Measurements from ENCODE around the gene LAMA4.

- TF ChIP-seq FOXK2 (IDR thresholded peaks at IDR 0.05) = no peak
- TF ChIP-seq NFRKB (IDR thresholded peaks at IDR 0.05) = no peak
- TF ChIP-seq SP1 (IDR thresholded peaks at IDR 0.05) = no peak
- TF ChIP-seq BHLHE40 (IDR thresholded peaks at IDR 0.05; ENCODE audit: borderline replicate concordance) = no peak
- no peak for TF ChIP-seq CTBP1 (IDR thresholded peaks at IDR 0.05; ENCODE audit: borderline replicate concordance)
- no peak for TF ChIP-seq ELF4 (IDR thresholded peaks at IDR 0.05)
- TF ChIP-seq FOXA1 (IDR thresholded peaks at IDR 0.05) = no peak
- no peak for TF ChIP-seq PKNOX1 (IDR thresholded peaks at IDR 0.05)
- no peak for TF ChIP-seq HDGF (IDR thresholded peaks at IDR 0.05; ENCODE audit: borderline replicate concordance)
- TF ChIP-seq FOXM1 (IDR thresholded peaks at IDR 0.05; ENCODE audit: borderline replicate concordance) = no peak
- TF ChIP-seq TARDBP (IDR thresholded peaks at IDR 0.05) = no peak
- no peak for TF ChIP-seq L3MBTL2 (conservative IDR thresholded peaks at IDR 0.05)
These were observed 93.6 kb downstream of the LAMA4 start for GRCh38 chr6:112160745-112161144.

Data from HEK293T (cell line).